Esophagus (tissue), 2 donors: ENCODE results near the gene CCDC60. TPM values are rescaled to one million over a fixed set of nuclear protein-coding genes. Genes with fewer than 3 reads are reported as not detected.

Experiments
- H3K27ac ChIP-seq, 2 donors: one replicate each; pipeline ENCODE4 v1.5.1; 2013; ENCODE audit warnings: low read depth in 2 of 2, mild to moderate bottlenecking in 2 of 2, inconsistent platforms in 1 of 2, low read length in 1 of 2, moderate library complexity in 1 of 2
- H3K27me3 ChIP-seq, 2 donors: one replicate each; pipeline ENCODE4 v1.6.1; 2013; ENCODE audit warnings: low read length in 2 of 2, control low read depth in 1 of 2, mild to moderate bottlenecking in 1 of 2; ENCODE audit not compliant: insufficient read depth in 2 of 2, control insufficient read depth in 1 of 2
- H3K36me3 ChIP-seq, 2 donors: one replicate each; pipeline ENCODE4 v1.6.1; 2013; ENCODE audit warnings: low read length in 1 of 2; ENCODE audit not compliant: control insufficient read depth in 2 of 2, insufficient read depth in 2 of 2
- H3K4me1 ChIP-seq, 2 donors: one replicate each; pipeline ENCODE4 v1.6.1; 2013; ENCODE audit warnings: low read length in 1 of 2; ENCODE audit not compliant: control insufficient read depth in 2 of 2, insufficient read depth in 2 of 2
- H3K4me3 ChIP-seq, 2 donors: one replicate each; pipeline ENCODE4 v1.5.1; 2013; ENCODE audit warnings: low read length in 2 of 2, mild to moderate bottlenecking in 2 of 2, low read depth in 1 of 2, moderate library complexity in 1 of 2
- H3K9me3 ChIP-seq, 2 donors: one replicate each; pipeline ENCODE4 v1.6.1; 2013; ENCODE audit warnings: mild to moderate bottlenecking in 2 of 2, low read depth in 1 of 2, low read length in 1 of 2, moderate library complexity in 1 of 2; ENCODE audit not compliant: control insufficient read depth in 2 of 2, insufficient read depth in 1 of 2
- WGBS, 2 donors: extraction: QIAGEN DNeasy Blood & Tissue Kit; methylation state at CpG; one replicate each; pipeline ENCODE4 v1.1.7; 2013; 5-methylcytosine and 5-hydroxymethylcytosine counted together
- polyA plus RNA-seq, 2 donors: library from polyadenylated mRNA; stranded (reverse); fragments of 200-250 nt; gene quantifications; one replicate each; pipeline ENCODE4 v1.2.3, GENCODE V29; 2013
- donor health status: healthy with polysubstance abuse.
- donor health status: Bipolar disorder and iron deficiency.

Gene CCDC60
- polyA plus RNA-seq, 2 donors, result 0.53 to 1.4 TPM

GRCh38 chr12:119393677-119394076 is 59.1 kb downstream of the CCDC60 start:
- no peak overlapping the region for H3K4me3 ChIP-seq
- WGBS, 2 donors, result 46% methylated on average over 4 of the region's 4 CpGs
- no peak overlapping the region for H3K27ac ChIP-seq
- no peaks in the 10 kb centered on the region for H3K4me1 ChIP-seq
- H3K36me3 ChIP-seq, result no peaks in the 10 kb centered on the region
- no peaks in the 10 kb centered on the region for H3K9me3 ChIP-seq
- peaks cover 0 to 3% of the 10 kb centered on the region in 2 donors for H3K27me3 ChIP-seq

- H3K36me3 ChIP-seq, result no peaks in the 10 kb centered on the region
- no peak overlapping the region for H3K4me3 ChIP-seq
- H3K4me1 ChIP-seq, result no peaks in the 10 kb centered on the region
- no peaks in the 10 kb centered on the region for H3K9me3 ChIP-seq
- H3K27me3 ChIP-seq, result peaks cover 0 to 3% of the 10 kb centered on the region in 2 donors
- 89 to 97% methylated on average over 7 to 10 of the region's 10 CpGs for WGBS, 2 donors
- no peak overlapping the region for H3K27ac ChIP-seq
Measured at GRCh38 chr12:119397540-119397939, 63.0 kb downstream of the CCDC60 start.

- Histone ChIP-seq H3K4me3 (no peak overlapping the region), H3K9me3 (no peaks in the 10 kb centered on the region), H3K27ac (no peak overlapping the region), H3K4me1 (no peaks in the 10 kb centered on the region), H3K36me3 (no peaks in the 10 kb centered on the region), H3K27me3 (peaks cover 0 to 3% of the 10 kb centered on the region in 2 donors)
- WGBS, 2 donors, result 94 to 97% methylated on average over 20 to 24 of the region's 24 CpGs
Measured at GRCh38 chr12:119398190-119398589, 63.7 kb downstream of the CCDC60 start.

- 30 to 50% methylated on average over 4 of the region's 4 CpGs for WGBS, 2 donors
- H3K36me3 ChIP-seq, result no peaks in the 10 kb centered on the region
- H3K27me3 ChIP-seq, result peaks cover 0 to 1% of the 10 kb centered on the region in 2 donors
- no peaks in the 10 kb centered on the region for H3K4me1 ChIP-seq
- no peak overlapping the region for H3K4me3 ChIP-seq
- no peaks in the 10 kb centered on the region for H3K9me3 ChIP-seq
- H3K27ac ChIP-seq, result no peak overlapping the region
Measured at GRCh38 chr12:119399301-119399700, 64.8 kb downstream of the CCDC60 start.

GRCh38 chr12:119406308-119406707 is 71.8 kb downstream of the CCDC60 start:
- Histone ChIP-seq H3K9me3 (no peaks in the 10 kb centered on the region), H3K4me1 (no peaks in the 10 kb centered on the region), H3K27ac (no peak overlapping the region), H3K4me3 (no peak overlapping the region), H3K27me3 (no peaks in the 10 kb centered on the region), H3K36me3 (no peaks in the 10 kb centered on the region)
- WGBS, 2 donors, result 58 to 64% methylated on average over 2 of the region's 2 CpGs

GRCh38 chr12:119406811-119407210 is 72.3 kb downstream of the CCDC60 start:
- 78 to 81% methylated on average over 4 of the region's 4 CpGs for WGBS, 2 donors
- H3K27me3 ChIP-seq, result no peaks in the 10 kb centered on the region
- H3K4me1 ChIP-seq, result no peaks in the 10 kb centered on the region
- H3K9me3 ChIP-seq, result no peaks in the 10 kb centered on the region
- no peaks in the 10 kb centered on the region for H3K36me3 ChIP-seq
- H3K4me3 ChIP-seq, result no peak overlapping the region
- no peak overlapping the region for H3K27ac ChIP-seq

- Histone ChIP-seq H3K4me1 (no peaks in the 10 kb centered on the region), H3K27ac (no peak overlapping the region), H3K36me3 (no peaks in the 10 kb centered on the region), H3K4me3 (no peak overlapping the region), H3K9me3 (no peaks in the 10 kb centered on the region), H3K27me3 (no peaks in the 10 kb centered on the region)
- 80 to 81% methylated on average over 4 of the region's 4 CpGs for WGBS, 2 donors
Measured at GRCh38 chr12:119409043-119409442, 74.5 kb downstream of the CCDC60 start.

- WGBS, 2 donors, result 64 to 70% methylated on average over 5 of the region's 5 CpGs
- Histone ChIP-seq H3K4me3 (no peak overlapping the region), H3K36me3 (no peaks in the 10 kb centered on the region), H3K4me1 (no peaks in the 10 kb centered on the region), H3K27ac (no peak overlapping the region), H3K9me3 (no peaks in the 10 kb centered on the region), H3K27me3 (no peaks in the 10 kb centered on the region)
Measured at GRCh38 chr12:119410396-119410795, 75.9 kb downstream of the CCDC60 start.

- Histone ChIP-seq H3K4me1 (no peaks in the 10 kb centered on the region), H3K27ac (no peak overlapping the region), H3K4me3 (no peak overlapping the region), H3K27me3 (no peaks in the 10 kb centered on the region), H3K9me3 (no peaks in the 10 kb centered on the region), H3K36me3 (no peaks in the 10 kb centered on the region)
- WGBS, 2 donors, result 52 to 53% methylated on average over 4 of the region's 4 CpGs
Measured at GRCh38 chr12:119412306-119412705, 77.8 kb downstream of the CCDC60 start.

GRCh38 chr12:119412811-119413794 is 78.6 kb downstream of the CCDC60 start:
- H3K27ac ChIP-seq, result no peak overlapping the region
- 35 to 37% methylated on average over 21 of the region's 21 CpGs for WGBS, 2 donors
- no peaks in the 10 kb centered on the region for H3K36me3 ChIP-seq
- H3K9me3 ChIP-seq, result no peaks in the 10 kb centered on the region
- no peak overlapping the region for H3K4me3 ChIP-seq
- H3K4me1 ChIP-seq, result no peaks in the 10 kb centered on the region
- no peaks in the 10 kb centered on the region for H3K27me3 ChIP-seq
